ENCODE data around the gene CDH8.

DNA sequence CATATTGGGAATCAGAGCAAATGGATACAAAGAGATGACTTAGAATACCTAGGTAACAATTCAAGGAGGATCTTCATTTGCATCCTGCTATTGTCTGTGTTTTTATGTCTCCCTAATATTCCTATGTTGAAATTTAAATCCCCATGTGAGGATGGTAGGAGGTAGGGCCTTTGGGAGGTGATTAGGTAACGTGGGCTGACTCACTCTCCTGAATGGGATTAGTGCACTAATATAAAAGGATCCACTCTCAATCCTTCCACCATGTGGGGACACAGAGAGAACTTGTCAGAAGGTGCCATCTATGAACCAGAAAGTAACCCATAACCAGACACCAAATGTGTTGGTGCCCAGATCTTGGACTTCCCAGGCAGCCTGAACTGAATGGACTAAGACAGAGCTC is 83.4 kb downstream of the CDH8 start:
- TF ChIP-seq, protein P1, sequence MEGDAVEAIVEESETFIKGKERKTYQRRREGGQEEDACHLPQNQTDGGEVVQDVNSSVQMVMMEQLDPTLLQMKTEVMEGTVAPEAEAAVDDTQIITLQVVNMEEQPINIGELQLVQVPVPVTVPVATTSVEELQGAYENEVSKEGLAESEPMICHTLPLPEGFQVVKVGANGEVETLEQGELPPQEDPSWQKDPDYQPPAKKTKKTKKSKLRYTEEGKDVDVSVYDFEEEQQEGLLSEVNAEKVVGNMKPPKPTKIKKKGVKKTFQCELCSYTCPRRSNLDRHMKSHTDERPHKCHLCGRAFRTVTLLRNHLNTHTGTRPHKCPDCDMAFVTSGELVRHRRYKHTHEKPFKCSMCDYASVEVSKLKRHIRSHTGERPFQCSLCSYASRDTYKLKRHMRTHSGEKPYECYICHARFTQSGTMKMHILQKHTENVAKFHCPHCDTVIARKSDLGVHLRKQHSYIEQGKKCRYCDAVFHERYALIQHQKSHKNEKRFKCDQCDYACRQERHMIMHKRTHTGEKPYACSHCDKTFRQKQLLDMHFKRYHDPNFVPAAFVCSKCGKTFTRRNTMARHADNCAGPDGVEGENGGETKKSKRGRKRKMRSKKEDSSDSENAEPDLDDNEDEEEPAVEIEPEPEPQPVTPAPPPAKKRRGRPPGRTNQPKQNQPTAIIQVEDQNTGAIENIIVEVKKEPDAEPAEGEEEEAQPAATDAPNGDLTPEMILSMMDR (IDR thresholded peaks at IDR 0.05; ENCODE audit: low read depth, low read length, missing input control): no peak
- no peak for TF ChIP-seq TAF1 (conservative IDR thresholded peaks at IDR 0.05)
- no peak for TF ChIP-seq HNF4G (IDR thresholded peaks at IDR 0.05)
- no peak for TF ChIP-seq NR2F2 (IDR thresholded peaks at IDR 0.05)
- TF ChIP-seq EGR1 (IDR thresholded peaks at IDR 0.05; ENCODE audit: low read depth in 2 of 2): no peak
- no peak for TF ChIP-seq MAX (IDR thresholded peaks at IDR 0.05)
- TF ChIP-seq YY1 (IDR thresholded peaks at IDR 0.05): no peak
- no peak for TF ChIP-seq HNF4A (conservative IDR thresholded peaks at IDR 0.05)
- TF ChIP-seq FOXA2 (IDR thresholded peaks at IDR 0.05): no peak
- no peak for TF ChIP-seq FOXA1 (IDR thresholded peaks at IDR 0.05)
- no peak for TF ChIP-seq GABPA (IDR thresholded peaks at IDR 0.05 in 1 of 2, conservative IDR thresholded peaks at IDR 0.05 in 1 of 2)
- no peak for TF ChIP-seq RAD21 (IDR thresholded peaks at IDR 0.05)
